ENCODE results near the gene TSPAN18. TPM values are rescaled to one million over a fixed set of nuclear protein-coding genes. Genes with fewer than 3 reads are reported as not detected.

Gene TSPAN18
- total and polyA plus RNA-seq, 10 of the 15 experiments (the other 5 are each of a cell fraction or from before 2014, with no cell fraction given), result 0.02 to 0.77 (median 0.13) TPM; not detected in 1

DNA sequence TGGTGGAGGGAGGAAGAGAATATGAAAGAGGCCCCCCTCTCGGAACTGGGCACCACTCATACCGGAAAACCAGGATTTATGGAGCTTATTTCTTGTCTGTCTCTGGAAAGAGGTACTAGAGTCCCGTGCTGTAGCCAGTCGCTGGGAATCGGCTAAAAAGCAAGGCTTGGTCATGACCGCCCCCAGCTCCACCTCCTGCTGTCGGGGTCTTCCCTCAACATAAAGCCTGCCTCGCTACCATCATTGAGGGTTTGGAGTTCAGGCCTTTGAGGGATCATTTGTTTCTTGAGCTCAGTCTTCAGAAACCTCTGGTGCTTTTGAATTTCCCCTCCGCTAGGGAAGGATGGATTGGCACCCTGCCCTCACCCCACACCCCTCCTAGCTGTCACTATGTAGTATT lies 97.1 kb downstream of the TSPAN18 start:
- ChIA-PET SMC1A (ENCODE audit: uncharacterized antibody, unreplicated experiment) (interaction anchor here (1.7 to 1.8 kb wide), 2 partner anchors 12 to 87 kb away, joined by 3 to 4 read pairs; no protein-coding TSS in a partner anchor), CTCF (interaction anchor here (0.6 to 1.3 kb wide), 6 partner anchors 25 to 103 kb away, joined by 3 to 5 read pairs (median 3); no protein-coding TSS in a partner anchor), POLR2A (no interaction called here), RAD21 (ENCODE audit: unreplicated experiment) (no interaction called here)
- in situ Hi-C loops (cut with MboI), result no loop called here
- FAIRE-seq (no peak), ATAC-seq (no peak), DNase-seq (ENCODE audit: low read depth, low spot score) (no peak)
- Histone ChIP-seq H3K36me3 (ENCODE audit: control insufficient read depth in 2 of 2, insufficient read depth in 2 of 2, low read length in 1 of 2) (no peaks in the 10 kb centered on the region), H2AFZ (ENCODE audit: control insufficient read depth, low read depth, low read length) (no peak overlapping the region), H3K79me2 (ENCODE audit: control insufficient read depth, insufficient read depth, low read length) (no peaks in the 10 kb centered on the region), H3K4me3 (no peak overlapping the region), H4K20me1 (ENCODE audit: control insufficient read depth, insufficient read depth) (no peaks in the 10 kb centered on the region), H3K27ac (ENCODE audit: control insufficient read depth, insufficient read depth) (no peak overlapping the region), H3K27me3 (replicated peaks in 1 of 2; ENCODE audit: control insufficient read depth in 2 of 2, insufficient read depth in 2 of 2, low read length in 1 of 2) (no peaks in the 10 kb centered on the region), H3K4me1 (ENCODE audit: control insufficient read depth, insufficient read depth, low read length) (no peaks in the 10 kb centered on the region), H3K9me3 (replicated peaks; ENCODE audit: control insufficient read depth, insufficient read depth, low read length) (no peaks in the 10 kb centered on the region; the same call in 2 of the 3 replicates), H3K9ac (ENCODE audit: control insufficient read depth, insufficient read depth, low read length) (no peak overlapping the region), H3K4me2 (ENCODE audit: control insufficient read depth, insufficient read depth) (no peak overlapping the region)
- WGBS (ENCODE audit: insufficient coverage, insufficient replicate concordance, low lambda C conversion rate, missing lambda C conversion rate), result 32% methylated on average over 9 of the region's 9 CpGs
- intact Hi-C loops (cut with micrococcal nuclease; ENCODE audit: unreplicated experiment), result no loop called here
- no TSS peak for BruUV-seq (replicated peaks)
- no peak for TF ChIP-seq CBFB (IDR thresholded peaks at IDR 0.05; ENCODE audit: low read depth)
- no peak for TF ChIP-seq JUNB (IDR thresholded peaks at IDR 0.05)
- TF ChIP-seq CHD2 (IDR thresholded peaks at IDR 0.05; ENCODE audit: borderline replicate concordance, low read depth, low read length), result no peak

DNA sequence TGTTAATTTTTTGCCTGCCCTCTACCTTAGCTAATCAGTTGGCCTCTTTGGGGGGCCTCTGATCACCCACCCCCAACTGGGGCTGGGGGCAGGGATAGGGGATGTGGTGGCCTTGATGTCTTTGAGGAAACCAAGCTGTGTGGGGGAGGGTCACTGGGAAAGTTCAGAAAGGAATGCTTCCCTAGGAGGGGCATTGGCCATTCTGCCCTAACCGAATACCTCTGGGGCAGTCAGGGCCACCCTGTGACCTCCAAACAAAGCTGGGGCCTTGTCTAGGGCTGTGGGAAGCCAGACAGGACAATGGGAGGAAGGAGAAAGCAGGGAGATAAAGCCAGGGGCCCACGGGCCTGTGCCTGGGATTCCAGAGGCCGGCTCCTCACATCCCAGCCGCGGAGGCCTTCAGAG lies 97.5 kb downstream of the TSPAN18 start:
- ChIA-PET SMC1A (ENCODE audit: uncharacterized antibody, unreplicated experiment) (interaction anchor here (1.7 to 1.8 kb wide), 2 partner anchors 12 to 87 kb away, joined by 3 to 4 read pairs; no protein-coding TSS in a partner anchor), RAD21 (ENCODE audit: unreplicated experiment) (no interaction called here), CTCF (interaction anchor here (0.8 to 1.3 kb wide), 3 partner anchors 25 to 103 kb away, joined by 3 to 5 read pairs (median 3); no protein-coding TSS in a partner anchor), POLR2A (no interaction called here)
- intact Hi-C loops (cut with micrococcal nuclease; ENCODE audit: unreplicated experiment), result no loop called here
- no peak for ATAC-seq
- no peak for TF ChIP-seq ETV6 (conservative IDR thresholded peaks at IDR 0.05 in 1 of 2, IDR thresholded peaks at IDR 0.05 in 1 of 2; ENCODE audit: borderline replicate concordance in 1 of 2, low read depth in 1 of 2)
- in situ Hi-C loops (cut with MboI), result no loop called here
- DNase-seq (ENCODE audit: low read depth, low spot score), result no peak
- H3K27me3 ChIP-seq (replicated peaks in 1 of 2; ENCODE audit: control insufficient read depth in 2 of 2, insufficient read depth in 2 of 2, low read length in 1 of 2), result no peaks in the 10 kb centered on the region
- no peak overlapping the region for H3K9ac ChIP-seq (ENCODE audit: control insufficient read depth, insufficient read depth, low read length)
- no peak overlapping the region for H3K4me3 ChIP-seq
- H3K79me2 ChIP-seq (ENCODE audit: control insufficient read depth, insufficient read depth, low read length), result no peaks in the 10 kb centered on the region
- FAIRE-seq, result no peak
- no peaks in the 10 kb centered on the region for H3K4me1 ChIP-seq (ENCODE audit: control insufficient read depth, insufficient read depth, low read length)
- H3K27ac ChIP-seq (ENCODE audit: control insufficient read depth, insufficient read depth), result no peak overlapping the region
- no peaks in the 10 kb centered on the region; the same call in 2 of the 3 replicates for H3K9me3 ChIP-seq (replicated peaks; ENCODE audit: control insufficient read depth, insufficient read depth, low read length)
- no peak overlapping the region for H2AFZ ChIP-seq (ENCODE audit: control insufficient read depth, low read depth, low read length)
- H3K4me2 ChIP-seq (ENCODE audit: control insufficient read depth, insufficient read depth), result no peak overlapping the region
- 14% methylated on average over 5 of the region's 5 CpGs for WGBS (ENCODE audit: insufficient coverage, insufficient replicate concordance, low lambda C conversion rate, missing lambda C conversion rate)
- no peaks in the 10 kb centered on the region for H3K36me3 ChIP-seq (ENCODE audit: control insufficient read depth in 2 of 2, insufficient read depth in 2 of 2, low read length in 1 of 2)
- no peaks in the 10 kb centered on the region for H4K20me1 ChIP-seq (ENCODE audit: control insufficient read depth, insufficient read depth)
- no TSS peak for BruUV-seq (replicated peaks)
